ENCODE data around the gene RHOBTB1.
"Not testable (repeated sequence)": the region's sequence is repeated elsewhere in the genome, so short reads cannot be mapped to it uniquely, and the experiment has no call there.

RHOBTB1 gene

DNA sequence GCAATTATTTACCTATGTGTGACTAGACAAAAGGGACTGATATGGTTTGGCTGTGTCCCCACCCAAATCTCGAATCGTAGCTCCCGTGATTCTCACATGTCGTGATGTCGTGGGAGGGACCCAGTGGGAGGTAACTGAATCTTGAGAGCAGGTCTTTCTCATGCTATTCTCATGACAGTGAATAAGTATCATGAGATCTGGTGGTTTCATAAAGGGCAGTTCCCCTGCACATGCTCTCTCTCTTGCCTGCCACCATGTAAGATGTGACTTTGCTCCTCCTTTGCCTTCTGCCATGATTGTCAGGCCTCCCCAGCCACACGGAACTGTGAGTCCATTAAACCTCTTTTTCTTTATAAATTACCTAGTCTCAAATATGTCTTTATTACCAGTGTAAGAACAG, 37.2 kb downstream of the RHOBTB1 start:
- DNase-seq (ENCODE audit: low read depth in 2 of 2) = not testable (repeated sequence)

DNA sequence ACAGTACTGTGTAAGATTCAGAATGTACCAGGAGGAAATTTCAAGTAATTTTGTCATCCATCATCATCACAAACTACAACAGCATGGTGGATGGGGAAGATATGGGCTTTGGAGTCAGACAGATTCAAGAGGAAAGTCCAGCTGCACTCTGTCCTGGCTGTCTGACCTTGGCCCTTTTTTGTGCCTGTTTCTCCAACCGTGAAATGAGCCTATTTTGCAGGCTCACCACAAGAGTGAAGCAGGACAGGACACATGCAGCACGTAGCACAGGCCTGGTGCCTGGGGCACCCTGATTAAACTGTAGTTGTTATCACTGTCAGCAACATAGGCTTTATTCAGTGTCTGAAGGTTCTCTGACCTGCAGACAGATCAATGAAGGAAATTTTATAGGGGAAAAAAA, 37.6 kb downstream of the RHOBTB1 start:
- no peak for DNase-seq (ENCODE audit: low read depth in 2 of 2)

DNA sequence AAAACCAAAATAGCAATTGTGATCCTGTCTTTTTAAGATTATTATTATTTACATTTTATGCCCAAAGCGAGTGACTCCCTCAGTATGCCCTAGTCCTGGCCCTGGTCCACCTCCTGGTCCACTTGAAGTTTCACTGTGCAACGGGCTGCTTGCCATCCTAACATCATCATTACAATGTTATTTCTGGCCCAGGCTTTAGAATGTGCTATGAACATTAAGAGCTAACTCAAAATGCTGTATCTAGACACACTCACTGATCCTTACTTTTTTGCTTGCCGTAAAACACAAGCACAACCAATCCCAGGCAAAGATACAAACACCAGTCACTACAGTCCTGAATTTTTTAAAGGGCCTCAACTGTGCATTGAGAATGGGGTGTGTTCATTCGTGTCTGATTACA, 38.4 kb downstream of the RHOBTB1 start:
- no peak for DNase-seq (ENCODE audit: low read depth in 2 of 2)

GRCh38 chr10:60903096-60903495, 40.9 kb downstream of the RHOBTB1 start:
- no peak for DNase-seq (ENCODE audit: low read depth in 2 of 2)

DNA sequence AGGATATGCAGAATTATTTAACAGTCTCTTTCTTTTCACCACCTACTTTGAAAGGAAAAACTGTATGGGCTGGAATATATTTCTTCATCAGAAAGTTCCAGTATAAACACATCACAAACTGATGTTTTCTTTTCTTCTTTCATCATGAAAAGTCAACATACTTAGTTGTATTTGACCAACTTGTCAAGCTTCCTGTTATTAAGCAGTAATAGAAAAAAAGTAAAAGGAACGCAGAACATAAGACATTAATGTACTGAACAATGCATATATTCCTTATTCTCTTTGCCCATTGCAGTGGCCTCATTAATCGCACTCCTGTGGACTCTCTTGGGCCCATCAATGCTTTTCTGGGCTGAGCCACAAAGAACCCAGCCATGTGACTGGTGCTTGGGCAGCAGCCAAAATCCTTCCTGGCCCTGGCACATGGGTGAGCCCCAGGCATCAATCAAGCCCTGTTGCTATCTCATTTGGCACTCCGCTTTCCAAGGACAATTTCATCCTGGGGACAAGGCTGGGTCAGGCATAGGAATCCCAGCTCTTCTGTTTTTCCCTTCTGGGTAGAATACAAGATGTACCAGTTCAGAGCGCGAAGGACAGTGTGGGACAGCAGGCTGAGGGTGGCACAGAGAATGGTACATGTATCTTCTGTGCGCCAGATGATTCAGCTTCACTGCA, 42.3 kb downstream of the RHOBTB1 start:
- no peak for DNase-seq (ENCODE audit: low read depth in 2 of 2)

- no peak for DNase-seq (ENCODE audit: low read depth in 2 of 2)
Observed at GRCh38 chr10:60899266-60899665, 44.7 kb downstream of the RHOBTB1 start.

DNA sequence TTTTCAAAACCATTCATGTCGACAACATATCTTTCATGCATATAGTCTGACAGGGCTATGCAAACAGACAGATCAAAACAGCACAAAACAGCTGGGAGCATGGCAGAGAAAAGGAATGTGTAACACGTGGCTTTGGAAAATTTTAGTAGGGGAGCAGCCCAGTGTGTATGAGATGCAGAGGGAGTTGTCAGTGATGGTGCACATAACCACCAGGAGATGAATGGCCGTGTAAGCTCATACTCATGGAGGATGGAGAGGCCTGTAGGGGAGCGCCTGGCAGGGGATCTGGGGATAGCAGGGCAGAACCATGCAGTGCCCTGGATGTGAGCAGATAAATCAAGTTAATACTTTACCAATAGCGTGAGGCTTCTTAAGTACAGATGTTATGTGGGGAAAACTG, 45.7 kb downstream of the RHOBTB1 start:
- DNase-seq (ENCODE audit: low read depth in 2 of 2) = no peak

GRCh38 chr10:60896810-60897209, 47.2 kb downstream of the RHOBTB1 start:
- no peak for DNase-seq (ENCODE audit: low read depth in 2 of 2)

DNA sequence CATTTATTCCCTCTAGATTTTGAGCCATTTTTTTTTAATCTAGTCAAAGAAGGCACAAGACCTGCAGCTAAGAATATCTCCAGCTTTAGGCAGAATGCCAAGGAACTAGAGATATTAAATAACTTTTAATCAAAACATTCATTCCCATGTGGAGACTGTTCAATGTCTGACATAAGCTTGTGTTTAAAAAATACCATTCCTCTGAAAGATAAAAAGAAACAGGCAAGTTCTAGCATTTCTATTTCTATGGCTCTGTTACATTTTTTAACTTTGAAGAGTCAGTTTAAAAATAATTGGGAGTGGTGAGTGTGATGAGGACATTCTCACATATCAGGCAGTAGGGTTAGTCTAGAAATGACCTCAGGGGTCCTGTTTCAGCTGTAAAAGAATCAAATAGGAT, 48.0 kb downstream of the RHOBTB1 start:
- no peak for DNase-seq (ENCODE audit: low read depth in 2 of 2)

GRCh38 chr10:60894786-60895185, 49.2 kb downstream of the RHOBTB1 start:
- DNase-seq (ENCODE audit: low read depth in 2 of 2) = no peak

- no peak for DNase-seq (ENCODE audit: low read depth in 2 of 2)
Observed at GRCh38 chr10:60893231-60893630, 50.8 kb downstream of the RHOBTB1 start.

DNA sequence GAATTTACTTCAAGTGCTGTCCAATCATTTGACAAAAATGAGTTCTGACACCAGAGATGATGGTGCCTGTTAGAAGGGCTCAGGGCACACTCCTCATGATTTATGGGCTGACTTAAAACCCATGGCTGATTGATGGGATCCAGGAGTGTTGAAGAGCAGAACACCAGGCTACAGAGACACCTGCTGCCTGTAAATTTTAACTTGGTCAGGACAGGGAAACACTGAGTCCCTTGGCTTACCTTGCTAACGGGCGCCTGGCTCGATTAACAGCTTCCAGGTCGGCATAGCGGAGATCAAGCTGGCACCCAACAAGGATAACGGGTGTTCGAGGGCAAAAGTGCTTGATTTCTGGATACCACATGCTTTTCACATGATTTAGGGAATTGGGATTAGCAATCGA, 51.4 kb downstream of the RHOBTB1 start:
- no peak for DNase-seq (ENCODE audit: low read depth in 2 of 2)

DNA sequence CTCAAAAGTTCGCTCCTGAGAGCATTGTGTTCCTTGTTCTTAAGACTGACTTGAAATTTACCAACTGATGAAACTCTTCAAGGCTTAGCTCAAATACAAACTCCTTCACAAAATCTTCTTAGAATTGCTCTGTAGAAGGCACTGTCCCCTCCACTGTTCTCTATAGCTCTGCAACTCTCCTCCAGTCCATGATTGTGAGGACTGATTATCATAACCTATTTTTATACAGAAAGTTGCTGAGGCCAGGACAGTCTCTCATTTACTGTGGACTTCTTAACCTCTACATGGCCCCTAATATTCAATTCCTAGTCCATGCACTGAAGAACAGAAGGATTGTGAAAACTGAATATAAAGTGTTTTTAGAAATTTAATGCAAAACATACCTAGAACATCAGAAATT, 53.2 kb downstream of the RHOBTB1 start:
- DNase-seq (ENCODE audit: low read depth in 2 of 2) = no peak

DNA sequence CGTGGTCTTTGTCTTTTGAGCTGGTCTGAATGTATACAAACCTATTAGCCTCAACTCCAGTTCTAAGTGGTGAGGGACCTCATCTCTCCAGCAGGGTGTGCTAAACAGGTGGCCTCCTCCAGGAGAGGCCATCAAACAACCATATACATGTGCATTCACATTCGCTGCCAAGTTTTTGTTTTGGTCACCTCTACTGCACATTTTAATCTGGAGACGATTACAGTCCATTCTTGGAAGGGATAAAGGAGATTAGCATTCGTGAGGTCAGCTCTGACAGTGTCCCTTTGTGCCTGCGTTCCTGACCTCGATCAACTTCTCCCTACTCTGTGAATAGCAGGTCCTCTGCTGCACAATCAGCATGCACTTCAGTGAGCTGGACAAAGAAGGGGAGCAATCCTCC, 60.8 kb downstream of the RHOBTB1 start:
- DNase-seq (ENCODE audit: low read depth in 2 of 2) = no peak

DNA sequence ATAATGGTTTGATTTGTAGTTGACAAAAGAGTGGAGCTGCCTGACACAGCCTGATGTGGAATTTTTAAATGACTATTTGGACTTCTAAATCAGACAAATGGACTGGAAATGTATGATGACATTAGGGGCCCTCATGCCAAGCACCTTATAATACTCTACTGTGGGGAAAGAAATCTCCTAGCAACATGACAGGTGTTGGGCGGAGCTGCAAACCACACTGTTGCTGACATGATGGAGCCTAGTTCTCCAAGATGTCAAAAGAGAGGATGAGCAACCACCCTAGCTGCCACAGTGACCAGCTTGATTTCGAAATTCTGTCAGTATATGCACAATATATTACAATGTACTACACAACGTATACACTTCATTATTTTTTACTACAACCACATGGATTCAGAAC, 65.8 kb downstream of the RHOBTB1 start:
- no peak for DNase-seq (ENCODE audit: low read depth in 2 of 2)

DNA sequence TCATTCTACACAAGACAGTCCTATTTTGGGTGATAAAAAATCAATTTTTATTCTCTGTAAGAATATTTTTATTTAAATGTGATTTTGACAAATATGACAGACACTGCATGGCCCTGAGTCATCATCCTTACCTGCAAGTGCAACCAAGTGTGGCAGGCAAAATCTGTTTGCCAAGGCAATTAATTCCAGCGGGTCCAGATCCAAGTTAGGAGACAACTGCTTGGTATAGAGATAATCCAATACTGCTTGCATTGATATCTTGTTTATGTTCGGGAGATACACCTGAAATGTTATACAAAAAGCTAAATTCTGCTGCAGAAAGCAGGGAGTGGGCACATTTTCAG, 66.2 kb downstream of the RHOBTB1 start:
- DNase-seq (ENCODE audit: low read depth in 2 of 2) = no peak

DNA sequence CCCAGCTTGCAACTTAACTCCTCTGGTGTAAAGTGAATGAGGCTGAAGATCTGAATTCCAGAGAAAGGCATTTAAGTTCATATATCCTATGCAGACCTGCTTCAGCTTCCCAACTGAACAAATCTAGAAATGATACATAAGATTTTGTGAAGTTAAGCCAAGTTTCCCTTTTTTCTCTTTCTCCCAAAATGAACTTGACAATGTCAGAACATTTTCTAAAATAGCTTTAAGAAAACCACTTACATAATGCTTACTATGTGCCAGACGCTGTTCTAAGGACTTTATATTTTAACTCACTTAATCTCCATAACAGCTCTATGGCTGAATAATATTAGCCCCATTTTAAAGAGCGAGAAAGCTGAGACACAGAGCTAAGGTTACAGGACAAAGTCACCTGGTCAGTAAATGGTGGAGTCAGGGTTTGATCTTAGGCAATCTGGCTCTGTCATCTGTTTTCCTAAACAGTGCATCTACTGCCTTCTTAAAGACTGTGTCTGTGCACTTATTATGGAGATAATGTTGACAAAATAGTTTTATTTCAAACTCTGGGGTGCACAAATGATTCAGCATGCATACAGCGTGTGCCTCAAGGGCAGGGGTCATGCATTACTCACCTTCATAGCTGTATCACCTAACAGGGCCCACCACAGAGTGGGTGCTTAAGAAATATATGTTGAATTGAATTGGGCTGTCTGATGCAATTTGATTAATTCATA, 66.8 kb downstream of the RHOBTB1 start:
- DNase-seq (ENCODE audit: low read depth in 2 of 2) = no peak

- DNase-seq (ENCODE audit: low read depth in 2 of 2) = no peak
Observed at GRCh38 chr10:60873758-60874157, 70.2 kb downstream of the RHOBTB1 start.

GRCh38 chr10:60872451-60872850, 71.5 kb downstream of the RHOBTB1 start:
- no peak for DNase-seq (ENCODE audit: low read depth in 2 of 2)

DNA sequence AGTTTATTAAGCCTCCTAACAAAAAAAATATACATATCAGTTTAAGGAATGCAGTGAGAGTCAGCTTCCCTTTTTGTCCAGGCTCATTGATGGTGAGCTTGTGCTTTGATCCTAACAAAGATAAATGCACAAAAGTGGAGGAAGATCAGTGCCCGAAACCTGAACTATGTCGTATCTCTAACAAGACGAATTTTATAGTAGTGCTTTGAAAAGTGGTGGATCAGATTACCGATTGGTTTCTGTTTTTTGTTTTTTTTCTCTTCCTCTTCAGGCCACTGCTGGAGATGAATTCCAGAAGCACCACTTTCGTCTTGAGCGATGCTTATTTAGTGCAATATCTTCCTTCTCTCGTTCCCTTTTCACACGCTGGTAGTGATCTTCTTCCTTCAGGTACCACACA, 72.8 kb downstream of the RHOBTB1 start:
- no peak for DNase-seq (ENCODE audit: low read depth in 2 of 2)

DNA sequence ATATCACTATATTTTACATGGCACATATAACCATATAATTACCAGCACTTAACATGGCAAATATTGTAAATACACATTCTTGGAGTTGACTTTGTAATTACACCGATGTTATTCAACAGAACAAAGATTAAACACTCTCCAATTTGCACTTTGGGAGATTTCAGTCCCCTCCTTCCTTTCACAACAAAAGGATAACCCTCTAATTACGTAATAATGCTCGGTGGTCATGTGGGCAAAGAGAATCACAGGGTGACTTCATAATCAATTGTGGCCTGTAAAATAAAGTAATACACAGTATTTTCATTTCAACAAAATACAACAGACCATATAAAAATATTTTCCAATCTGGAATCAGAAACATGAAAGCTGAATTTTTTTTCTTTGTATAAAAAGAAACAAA, 73.2 kb downstream of the RHOBTB1 start:
- no peak for DNase-seq (ENCODE audit: low read depth in 2 of 2)

DNA sequence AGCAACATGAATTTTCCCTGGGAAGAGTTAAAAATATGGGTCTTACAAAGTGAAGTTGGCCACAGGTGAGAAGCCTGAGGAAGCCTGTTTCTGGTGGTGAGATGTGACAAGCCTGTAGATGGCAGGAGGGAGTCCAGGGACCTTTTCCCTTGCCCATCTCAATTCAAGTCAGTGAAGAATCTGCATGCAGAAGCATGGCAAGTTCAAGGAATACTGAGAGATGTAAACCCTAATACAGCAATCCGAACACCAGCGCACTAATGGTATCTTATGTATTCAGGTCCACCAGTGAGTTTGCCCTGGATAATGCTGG, 73.6 kb downstream of the RHOBTB1 start:
- no peak for DNase-seq (ENCODE audit: low read depth in 2 of 2)

- no peak for DNase-seq (ENCODE audit: low read depth in 2 of 2)
Observed at GRCh38 chr10:60869652-60870415, 74.2 kb downstream of the RHOBTB1 start.

Measured in stimulated activated CD4-positive, alpha-beta T cell treated with anti-CD3 and anti-CD28 coated beads, Interleukin-1b, Interleukin-23, amount 100 ng/mL, for 4 hours (primary cell).